Left ventricle myocardium inferior (tissue), 1 donor: ENCODE results near the gene SCAANT1. TPM values are rescaled to one million over a fixed set of nuclear protein-coding genes. Genes with fewer than 3 reads are reported as not detected.

Experiments
- DNase-seq: peaks from one replicate; pipeline ENCODE4 v3.0.0-alpha.2; 2020
- H3K27ac ChIP-seq: fragments of 200-600 bp; replicated peaks from 2 replicates; pipeline ENCODE4 v1.8.0; 2021
- H3K27me3 ChIP-seq: fragments of 200-600 bp; 2 replicates; pipeline ENCODE4 v1.8.0; 2021; ENCODE audit warnings: low read depth
- H3K36me3 ChIP-seq: fragments of 200-600 bp; 2 replicates; pipeline ENCODE4 v1.8.0; 2021
- H3K4me1 ChIP-seq: fragments of 200-600 bp; 2 replicates; pipeline ENCODE4 v1.8.0; 2021
- H3K4me3 ChIP-seq: fragments of 200-600 bp; 2 replicates; pipeline ENCODE4 v1.8.0; 2021; ENCODE audit warnings: mild to moderate bottlenecking, moderate library complexity
- H3K9me3 ChIP-seq: fragments of 200-600 bp; replicated peaks from 2 replicates; pipeline ENCODE4 v1.8.0; 2021
- CTCF ChIP-seq: fragments of 200-600 bp; IDR thresholded peaks from 2 replicates; pipeline ENCODE4 v1.8.0; 2021; ENCODE audit warnings: antibody characterized with exemption, mild to moderate bottlenecking, borderline replicate concordance
- intact Hi-C: fragments of 100-400 bp; cut with micrococcal nuclease; formaldehyde crosslinking; loops from one replicate; pipeline ENCODE4 v1.11.0; 2022
- total RNA-seq: library from RNA; stranded (reverse); fragmentation: NEBNext Ultra II Directional; extraction: Animal tissue kit (Norgen Biotek cat#: 25700); gene quantifications from one replicate; pipeline ENCODE4 v1.2.1, GENCODE V29; 2021
- donor health status: DM: no; HTN: yes; CAD: no; lungs with severe emphysema.

The SCAANT1 gene
- total RNA-seq, 1 donor from 2014 or later, result not detected

GRCh38 chr3:63943678-63944077, 31.5 kb upstream of the SCAANT1 start:
- no peak overlapping the region for H3K4me3 ChIP-seq
- H3K27ac ChIP-seq, result no peak overlapping the region
- peaks cover 48% of the 10 kb centered on the region for H3K4me1 ChIP-seq
- H3K9me3 ChIP-seq, result no peaks in the 10 kb centered on the region
- no peaks in the 10 kb centered on the region for H3K27me3 ChIP-seq
- no peak for TF ChIP-seq CTCF
- intact Hi-C loops, result no loop called here
- H3K36me3 ChIP-seq, result no peaks in the 10 kb centered on the region
- no peak for DNase-seq

- H3K27ac ChIP-seq, result no peak overlapping the region
- DNase-seq, result no peak
- H3K36me3 ChIP-seq, result no peaks in the 10 kb centered on the region
- no peaks in the 10 kb centered on the region for H3K27me3 ChIP-seq
- no peaks in the 10 kb centered on the region for H3K9me3 ChIP-seq
- intact Hi-C loops, result no loop called here
- no peak for TF ChIP-seq CTCF
- peaks cover 47% of the 10 kb centered on the region for H3K4me1 ChIP-seq
- no peak overlapping the region for H3K4me3 ChIP-seq
Measured at GRCh38 chr3:63942528-63942927, 30.3 kb upstream of the SCAANT1 start.

- no peak overlapping the region for H3K4me3 ChIP-seq
- no peaks in the 10 kb centered on the region for H3K27me3 ChIP-seq
- DNase-seq, result no peak
- H3K4me1 ChIP-seq, result peaks cover 48% of the 10 kb centered on the region
- H3K27ac ChIP-seq, result no peak overlapping the region
- H3K9me3 ChIP-seq, result no peaks in the 10 kb centered on the region
- no peaks in the 10 kb centered on the region for H3K36me3 ChIP-seq
- intact Hi-C loops, result no loop called here
- TF ChIP-seq CTCF, result no peak
Measured at GRCh38 chr3:63940389-63940757, 28.2 kb upstream of the SCAANT1 start.

GRCh38 chr3:63937661-63938651, 25.8 kb upstream of the SCAANT1 start:
- H3K4me3 ChIP-seq, result no peak overlapping the region
- H3K36me3 ChIP-seq, result no peaks in the 10 kb centered on the region
- no peaks in the 10 kb centered on the region for H3K9me3 ChIP-seq
- TF ChIP-seq CTCF, result no peak
- H3K4me1 ChIP-seq, result peaks cover 58% of the 10 kb centered on the region
- H3K27ac ChIP-seq, result no peak overlapping the region
- no peaks in the 10 kb centered on the region for H3K27me3 ChIP-seq
- no peak for DNase-seq
- intact Hi-C loops, result no loop called here

GRCh38 chr3:63936925-63937324, 24.7 kb upstream of the SCAANT1 start:
- peaks cover 60% of the 10 kb centered on the region for H3K4me1 ChIP-seq
- TF ChIP-seq CTCF, result no peak
- H3K27me3 ChIP-seq, result no peaks in the 10 kb centered on the region
- DNase-seq, result no peak
- H3K36me3 ChIP-seq, result no peaks in the 10 kb centered on the region
- no peak overlapping the region for H3K27ac ChIP-seq
- no peak overlapping the region for H3K4me3 ChIP-seq
- intact Hi-C loops, result no loop called here
- no peaks in the 10 kb centered on the region for H3K9me3 ChIP-seq
